ENCODE data around the gene IL5RA.

IL5RA gene

DNA sequence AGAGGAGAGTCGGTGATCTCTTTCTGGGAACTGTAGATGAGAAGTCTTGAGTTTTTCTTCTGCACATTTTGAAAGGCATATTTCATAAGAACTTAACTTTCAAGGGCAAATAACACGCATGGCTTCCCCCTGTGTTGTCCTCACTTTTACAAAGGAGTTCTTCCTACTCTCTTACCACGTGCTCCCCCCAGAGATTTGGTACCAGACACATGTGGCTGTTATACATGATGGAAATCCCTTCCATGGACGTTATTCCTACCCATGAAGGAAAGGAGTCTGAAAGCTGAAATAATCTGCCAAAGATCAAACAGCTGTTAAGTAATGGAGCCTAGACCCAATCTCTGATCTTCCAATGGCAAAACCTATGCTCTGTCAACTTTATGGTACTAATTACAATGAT is 4.4 kb downstream of the IL5RA start:
- no peak for TF ChIP-seq CTCF (IDR thresholded peaks at IDR 0.05)

GRCh38 chr3:3105246-3105645 is 4.9 kb downstream of the IL5RA start:
- no peak for TF ChIP-seq CTCF (IDR thresholded peaks at IDR 0.05)

DNA sequence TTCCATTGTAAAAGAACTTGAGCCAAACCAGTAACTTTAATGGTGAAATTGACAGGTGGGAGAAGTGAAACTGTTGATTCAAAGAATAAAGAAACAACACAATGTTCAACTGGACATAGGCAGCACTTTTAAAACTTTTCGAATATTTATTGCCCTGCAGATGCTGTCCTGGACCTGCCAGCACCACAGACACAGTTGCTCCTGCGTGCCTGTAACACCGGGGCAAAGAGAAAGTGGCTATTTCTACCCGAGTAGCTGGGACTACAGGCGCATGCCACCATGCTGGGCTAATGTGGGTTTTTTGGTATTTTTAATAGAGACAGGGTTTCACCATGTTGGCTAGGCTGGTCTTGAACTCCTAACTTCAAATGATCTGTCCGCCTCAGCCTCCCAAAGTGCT is 7.4 kb downstream of the IL5RA start:
- TF ChIP-seq CTCF (IDR thresholded peaks at IDR 0.05), result no peak

DNA sequence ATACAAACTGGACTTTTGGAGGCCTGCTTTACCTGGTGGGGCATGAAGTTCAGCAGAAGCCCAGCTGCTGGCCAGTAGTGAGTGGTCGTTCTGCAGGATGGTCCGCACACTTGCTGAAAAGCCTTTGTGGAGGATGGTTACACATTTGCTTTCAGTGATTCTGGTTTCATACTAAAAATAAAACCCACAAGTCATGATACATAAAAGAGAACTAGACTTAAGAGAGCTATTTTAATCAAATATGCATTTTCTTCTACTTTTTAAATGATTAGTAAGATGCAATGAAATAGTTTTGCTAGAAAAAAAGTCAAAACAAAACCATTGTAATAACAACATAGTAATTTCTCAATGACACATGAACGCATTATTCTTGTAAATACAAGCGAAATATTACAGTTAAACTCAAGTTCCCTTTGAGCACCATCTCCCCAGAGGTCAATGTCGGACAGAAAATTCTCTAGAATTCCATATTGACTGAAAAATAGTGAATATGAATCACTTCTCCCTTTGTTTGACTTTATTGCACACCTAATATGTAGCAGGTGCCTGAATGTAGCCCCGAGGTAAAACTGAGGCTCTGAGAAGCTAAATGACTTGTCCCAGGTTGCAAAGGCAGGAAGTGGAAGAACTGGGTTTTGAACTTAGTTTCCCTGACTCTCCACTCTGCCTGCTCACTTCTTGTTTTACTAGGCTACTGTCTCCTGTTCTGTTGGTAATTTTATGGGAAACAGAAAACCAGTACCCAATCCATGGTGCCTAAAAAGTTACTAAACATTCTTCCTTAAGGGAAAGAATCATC is 8.3 kb downstream of the IL5RA start:
- TF ChIP-seq CTCF (IDR thresholded peaks at IDR 0.05), result no peak

- TF ChIP-seq CTCF (IDR thresholded peaks at IDR 0.05), result no peak
These were observed 12.2 kb downstream of the IL5RA start for GRCh38 chr3:3097958-3098357.

DNA sequence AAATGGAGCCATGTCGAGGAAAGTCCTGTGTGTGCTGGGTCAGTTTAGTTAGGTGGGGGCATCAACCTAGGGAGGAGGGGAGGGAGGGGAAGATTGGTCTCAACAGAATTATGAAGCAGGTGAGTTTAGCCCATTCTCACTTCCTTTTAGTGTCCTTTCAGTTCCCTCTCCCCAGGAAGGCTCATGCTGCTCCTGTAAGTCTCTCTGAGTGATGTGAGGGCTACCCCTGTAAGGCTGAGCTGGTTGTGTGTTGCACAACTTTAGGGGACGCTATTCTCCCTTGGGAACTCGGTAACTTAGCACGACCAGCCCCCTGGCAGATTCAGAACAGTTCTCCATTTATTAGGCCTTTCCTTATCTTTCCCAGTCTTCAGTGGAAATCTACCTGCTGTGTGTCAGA is 21.2 kb downstream of the IL5RA start:
- TF ChIP-seq CTCF (IDR thresholded peaks at IDR 0.05), result no peak

GRCh38 chr3:3087716-3088465 is 22.3 kb downstream of the IL5RA start:
- no peak for TF ChIP-seq CTCF (IDR thresholded peaks at IDR 0.05)
